ENCODE results near the gene AMMECR1.

- TF ChIP-seq, protein P1, sequence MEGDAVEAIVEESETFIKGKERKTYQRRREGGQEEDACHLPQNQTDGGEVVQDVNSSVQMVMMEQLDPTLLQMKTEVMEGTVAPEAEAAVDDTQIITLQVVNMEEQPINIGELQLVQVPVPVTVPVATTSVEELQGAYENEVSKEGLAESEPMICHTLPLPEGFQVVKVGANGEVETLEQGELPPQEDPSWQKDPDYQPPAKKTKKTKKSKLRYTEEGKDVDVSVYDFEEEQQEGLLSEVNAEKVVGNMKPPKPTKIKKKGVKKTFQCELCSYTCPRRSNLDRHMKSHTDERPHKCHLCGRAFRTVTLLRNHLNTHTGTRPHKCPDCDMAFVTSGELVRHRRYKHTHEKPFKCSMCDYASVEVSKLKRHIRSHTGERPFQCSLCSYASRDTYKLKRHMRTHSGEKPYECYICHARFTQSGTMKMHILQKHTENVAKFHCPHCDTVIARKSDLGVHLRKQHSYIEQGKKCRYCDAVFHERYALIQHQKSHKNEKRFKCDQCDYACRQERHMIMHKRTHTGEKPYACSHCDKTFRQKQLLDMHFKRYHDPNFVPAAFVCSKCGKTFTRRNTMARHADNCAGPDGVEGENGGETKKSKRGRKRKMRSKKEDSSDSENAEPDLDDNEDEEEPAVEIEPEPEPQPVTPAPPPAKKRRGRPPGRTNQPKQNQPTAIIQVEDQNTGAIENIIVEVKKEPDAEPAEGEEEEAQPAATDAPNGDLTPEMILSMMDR (IDR thresholded peaks at IDR 0.05), result no peak
- TF ChIP-seq POLR2AphosphoS5 (IDR thresholded peaks at IDR 0.05; ENCODE audit: low read depth, low read length) (no peak), SIN3A (IDR thresholded peaks at IDR 0.05; ENCODE audit: borderline replicate concordance, insufficient read depth, low read depth, low read length) (no peak), TCF7L2 (IDR thresholded peaks at IDR 0.05; ENCODE audit: low read depth, low read length) (no peak)
- TF ChIP-seq, protein P2, sequence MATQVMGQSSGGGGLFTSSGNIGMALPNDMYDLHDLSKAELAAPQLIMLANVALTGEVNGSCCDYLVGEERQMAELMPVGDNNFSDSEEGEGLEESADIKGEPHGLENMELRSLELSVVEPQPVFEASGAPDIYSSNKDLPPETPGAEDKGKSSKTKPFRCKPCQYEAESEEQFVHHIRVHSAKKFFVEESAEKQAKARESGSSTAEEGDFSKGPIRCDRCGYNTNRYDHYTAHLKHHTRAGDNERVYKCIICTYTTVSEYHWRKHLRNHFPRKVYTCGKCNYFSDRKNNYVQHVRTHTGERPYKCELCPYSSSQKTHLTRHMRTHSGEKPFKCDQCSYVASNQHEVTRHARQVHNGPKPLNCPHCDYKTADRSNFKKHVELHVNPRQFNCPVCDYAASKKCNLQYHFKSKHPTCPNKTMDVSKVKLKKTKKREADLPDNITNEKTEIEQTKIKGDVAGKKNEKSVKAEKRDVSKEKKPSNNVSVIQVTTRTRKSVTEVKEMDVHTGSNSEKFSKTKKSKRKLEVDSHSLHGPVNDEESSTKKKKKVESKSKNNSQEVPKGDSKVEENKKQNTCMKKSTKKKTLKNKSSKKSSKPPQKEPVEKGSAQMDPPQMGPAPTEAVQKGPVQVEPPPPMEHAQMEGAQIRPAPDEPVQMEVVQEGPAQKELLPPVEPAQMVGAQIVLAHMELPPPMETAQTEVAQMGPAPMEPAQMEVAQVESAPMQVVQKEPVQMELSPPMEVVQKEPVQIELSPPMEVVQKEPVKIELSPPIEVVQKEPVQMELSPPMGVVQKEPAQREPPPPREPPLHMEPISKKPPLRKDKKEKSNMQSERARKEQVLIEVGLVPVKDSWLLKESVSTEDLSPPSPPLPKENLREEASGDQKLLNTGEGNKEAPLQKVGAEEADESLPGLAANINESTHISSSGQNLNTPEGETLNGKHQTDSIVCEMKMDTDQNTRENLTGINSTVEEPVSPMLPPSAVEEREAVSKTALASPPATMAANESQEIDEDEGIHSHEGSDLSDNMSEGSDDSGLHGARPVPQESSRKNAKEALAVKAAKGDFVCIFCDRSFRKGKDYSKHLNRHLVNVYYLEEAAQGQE (IDR thresholded peaks at IDR 0.05; ENCODE audit: insufficient read depth in 1 of 2, low read depth in 2 of 2, low read length in 1 of 2), result no peak
These were observed 107.3 kb downstream of the AMMECR1 start for GRCh38 chrX:110210417-110211139.

Data from Panc1 (cell line).